IMR-90 (cell line): ENCODE data around the gene USP40.

Experiments used
- CEBPB ChIP-seq: IDR thresholded peaks from 2 replicates; pipeline ENCODE4 v1.6.1; 2012; ENCODE audit warnings: low read depth, low read length, improper control_type of control experiment
- CHD1 ChIP-seq: IDR thresholded peaks from 2 replicates; pipeline ENCODE4 v1.6.1; 2012; ENCODE audit warnings: low read depth, low read length, improper control_type of control experiment
- MAFK ChIP-seq: IDR thresholded peaks from 2 replicates; pipeline ENCODE4 v1.6.1; 2012; ENCODE audit warnings: low read depth, low read length, improper control_type of control experiment
- POLR2A ChIP-seq: IDR thresholded peaks from 2 replicates; pipeline ENCODE4 v1.6.1; 2012; ENCODE audit warnings: mild to moderate bottlenecking, low read depth, low read length
- RCOR1 ChIP-seq: IDR thresholded peaks from 2 replicates; pipeline ENCODE4 v1.6.1; 2012; ENCODE audit warnings: mild to moderate bottlenecking, low read length, improper control_type of control experiment; ENCODE audit not compliant: insufficient replicate concordance
- RFX5 ChIP-seq: IDR thresholded peaks from 2 replicates; pipeline ENCODE4 v1.8.0; 2012; ENCODE audit warnings: low read depth, mild to moderate bottlenecking, low read length, moderate library complexity
- TF ChIP-seq, protein P1 (sequence below): conservative IDR thresholded peaks from 2 replicates; pipeline ENCODE4 v1.5.1; 2012; ENCODE audit warnings: mild to moderate bottlenecking, low read depth, low read length, improper control_type of control experiment

DNA sequence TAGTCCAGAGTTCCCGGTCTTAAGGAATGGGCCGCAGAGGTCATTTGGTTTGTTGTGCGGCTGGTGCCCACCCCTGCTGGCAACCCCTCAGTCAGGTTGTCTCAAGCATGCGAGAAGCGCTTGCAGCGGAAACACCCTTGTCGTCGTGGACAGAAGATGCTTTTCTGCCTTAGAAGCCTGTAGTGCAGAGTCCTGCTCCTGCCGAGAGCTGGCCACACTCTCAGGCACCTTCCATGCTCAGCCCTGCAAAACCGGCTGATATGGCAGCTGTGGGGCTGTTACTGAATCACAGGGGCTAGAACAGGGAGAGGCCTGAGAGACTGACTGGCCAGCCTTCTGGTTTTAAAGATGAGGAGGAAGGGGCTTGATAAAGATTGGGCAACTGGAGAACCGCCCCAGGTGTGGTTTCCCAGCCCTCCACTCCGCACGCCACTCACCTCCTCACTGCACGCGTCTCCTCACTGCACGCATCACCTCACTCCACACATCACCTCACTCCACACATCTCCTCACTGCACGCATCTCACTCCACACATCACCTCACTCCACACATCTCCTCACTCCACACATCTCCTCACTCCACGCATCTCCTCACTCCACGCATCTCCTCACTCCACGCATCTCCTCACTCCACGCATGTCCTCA, 103.6 kb downstream of the USP40 start:
- TF ChIP-seq, protein P1, sequence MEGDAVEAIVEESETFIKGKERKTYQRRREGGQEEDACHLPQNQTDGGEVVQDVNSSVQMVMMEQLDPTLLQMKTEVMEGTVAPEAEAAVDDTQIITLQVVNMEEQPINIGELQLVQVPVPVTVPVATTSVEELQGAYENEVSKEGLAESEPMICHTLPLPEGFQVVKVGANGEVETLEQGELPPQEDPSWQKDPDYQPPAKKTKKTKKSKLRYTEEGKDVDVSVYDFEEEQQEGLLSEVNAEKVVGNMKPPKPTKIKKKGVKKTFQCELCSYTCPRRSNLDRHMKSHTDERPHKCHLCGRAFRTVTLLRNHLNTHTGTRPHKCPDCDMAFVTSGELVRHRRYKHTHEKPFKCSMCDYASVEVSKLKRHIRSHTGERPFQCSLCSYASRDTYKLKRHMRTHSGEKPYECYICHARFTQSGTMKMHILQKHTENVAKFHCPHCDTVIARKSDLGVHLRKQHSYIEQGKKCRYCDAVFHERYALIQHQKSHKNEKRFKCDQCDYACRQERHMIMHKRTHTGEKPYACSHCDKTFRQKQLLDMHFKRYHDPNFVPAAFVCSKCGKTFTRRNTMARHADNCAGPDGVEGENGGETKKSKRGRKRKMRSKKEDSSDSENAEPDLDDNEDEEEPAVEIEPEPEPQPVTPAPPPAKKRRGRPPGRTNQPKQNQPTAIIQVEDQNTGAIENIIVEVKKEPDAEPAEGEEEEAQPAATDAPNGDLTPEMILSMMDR, result no peak
- TF ChIP-seq CEBPB (no peak), POLR2A (no peak), CHD1 (no peak), RCOR1 (no peak), MAFK (no peak), RFX5 (no peak)
